ENCODE measurements around the gene EEFSEC. TPM values are rescaled to one million over a fixed set of nuclear protein-coding genes. Genes with fewer than 3 reads are reported as not detected.

Gene EEFSEC
- total and polyA plus RNA-seq, 8 donors = 5.9 to 9.8 (median 7.4) TPM

DNA sequence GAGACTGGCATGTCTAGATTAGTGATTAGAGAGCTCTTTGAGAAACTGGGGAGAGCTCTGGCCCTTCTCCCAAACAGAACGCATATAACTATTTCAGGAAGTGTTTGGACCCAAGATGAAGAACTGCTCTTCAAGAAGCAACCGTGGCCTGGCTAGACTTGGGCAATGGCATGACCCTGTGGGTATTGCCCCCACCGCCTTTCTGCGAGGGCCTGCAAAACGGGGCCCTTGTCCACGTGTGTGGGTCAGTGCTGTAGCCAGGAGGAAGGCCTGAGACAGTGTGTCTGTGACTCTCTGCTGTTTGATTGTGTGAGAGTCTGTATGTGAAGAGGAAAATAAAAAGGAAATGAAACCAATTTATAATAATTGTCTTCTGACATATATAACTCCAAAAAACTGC is 42.5 kb downstream of the EEFSEC start:
- Histone ChIP-seq H3K9me3 (no peaks in the 10 kb centered on the region), H3K4me3 (no peak overlapping the region), H3K4me1 (no peaks in the 10 kb centered on the region), H3K36me3 (no peaks in the 10 kb centered on the region), H3K27me3 (no peaks in the 10 kb centered on the region), H3K27ac (no peak overlapping the region)
- FAIRE-seq (no peak), DNase-seq (no peak), ATAC-seq (no peak)
- intact Hi-C loops (cut with DNase I) = no loop called here
- TF ChIP-seq, protein P1, sequence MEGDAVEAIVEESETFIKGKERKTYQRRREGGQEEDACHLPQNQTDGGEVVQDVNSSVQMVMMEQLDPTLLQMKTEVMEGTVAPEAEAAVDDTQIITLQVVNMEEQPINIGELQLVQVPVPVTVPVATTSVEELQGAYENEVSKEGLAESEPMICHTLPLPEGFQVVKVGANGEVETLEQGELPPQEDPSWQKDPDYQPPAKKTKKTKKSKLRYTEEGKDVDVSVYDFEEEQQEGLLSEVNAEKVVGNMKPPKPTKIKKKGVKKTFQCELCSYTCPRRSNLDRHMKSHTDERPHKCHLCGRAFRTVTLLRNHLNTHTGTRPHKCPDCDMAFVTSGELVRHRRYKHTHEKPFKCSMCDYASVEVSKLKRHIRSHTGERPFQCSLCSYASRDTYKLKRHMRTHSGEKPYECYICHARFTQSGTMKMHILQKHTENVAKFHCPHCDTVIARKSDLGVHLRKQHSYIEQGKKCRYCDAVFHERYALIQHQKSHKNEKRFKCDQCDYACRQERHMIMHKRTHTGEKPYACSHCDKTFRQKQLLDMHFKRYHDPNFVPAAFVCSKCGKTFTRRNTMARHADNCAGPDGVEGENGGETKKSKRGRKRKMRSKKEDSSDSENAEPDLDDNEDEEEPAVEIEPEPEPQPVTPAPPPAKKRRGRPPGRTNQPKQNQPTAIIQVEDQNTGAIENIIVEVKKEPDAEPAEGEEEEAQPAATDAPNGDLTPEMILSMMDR (IDR thresholded peaks at IDR 0.05) = no peak
- 77 to 85% methylated on average over 6 of the region's 6 CpGs for WGBS, 2 donors

GRCh38 chr3:128196647-128197046 is 43.4 kb downstream of the EEFSEC start:
- FAIRE-seq (no peak), DNase-seq (no peak), ATAC-seq (no peak)
- Histone ChIP-seq H3K36me3 (no peaks in the 10 kb centered on the region), H3K27me3 (no peaks in the 10 kb centered on the region), H3K4me1 (no peaks in the 10 kb centered on the region), H3K4me3 (no peak overlapping the region), H3K9me3 (no peaks in the 10 kb centered on the region), H3K27ac (no peak overlapping the region)
- WGBS, 2 donors = 65 to 78% methylated on average over 4 of the region's 4 CpGs
- TF ChIP-seq, protein P1 (IDR thresholded peaks at IDR 0.05) = no peak
- intact Hi-C loops (cut with DNase I) = no loop called here

GRCh38 chr3:128197855-128198254 is 44.6 kb downstream of the EEFSEC start:
- FAIRE-seq (no peak), ATAC-seq (peak in 2 of 4 donors; percentile 32), DNase-seq (no peak)
- Histone ChIP-seq H3K4me3 (no peak overlapping the region), H3K4me1 (no peaks in the 10 kb centered on the region), H3K27ac (no peak overlapping the region), H3K27me3 (no peaks in the 10 kb centered on the region), H3K9me3 (no peaks in the 10 kb centered on the region), H3K36me3 (no peaks in the 10 kb centered on the region)
- TF ChIP-seq, protein P1 (IDR thresholded peaks at IDR 0.05) = no peak
- intact Hi-C loops (cut with DNase I) = no loop called here
- 60 to 63% methylated on average over 7 of the region's 7 CpGs for WGBS, 2 donors

GRCh38 chr3:128198313-128198712 is 45.0 kb downstream of the EEFSEC start:
- Histone ChIP-seq H3K9me3 (no peaks in the 10 kb centered on the region), H3K27ac (no peak overlapping the region), H3K36me3 (no peaks in the 10 kb centered on the region), H3K4me1 (peaks cover 0 to under 1% (median 0%) of the 10 kb centered on the region in 3 donors), H3K4me3 (no peak overlapping the region), H3K27me3 (no peaks in the 10 kb centered on the region)
- TF ChIP-seq, protein P1 (IDR thresholded peaks at IDR 0.05) = no peak
- intact Hi-C loops (cut with DNase I) = no loop called here
- DNase-seq (no peak), ATAC-seq (no peak), FAIRE-seq (no peak)
- WGBS, 2 donors = 93 to 96% methylated on average over 1 of the region's 1 CpG

DNA sequence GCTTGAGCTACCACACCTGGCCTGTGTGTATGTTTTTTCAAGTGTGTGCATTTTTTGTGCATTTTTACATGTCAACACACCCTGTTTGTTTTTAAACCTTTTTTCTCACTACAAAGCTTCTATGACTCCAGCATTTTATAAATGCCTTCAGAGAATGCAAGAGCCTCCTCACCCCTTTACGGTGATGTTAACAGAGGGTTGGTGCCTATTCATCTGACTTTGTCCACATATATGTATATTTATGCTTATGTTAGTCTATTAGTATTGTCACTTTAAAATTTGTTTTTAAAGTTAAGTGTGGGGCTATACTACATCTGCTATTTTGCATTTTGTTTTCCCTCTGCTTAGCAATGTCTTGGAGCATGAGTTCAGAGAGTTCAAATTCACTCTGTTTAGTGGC is 45.8 kb downstream of the EEFSEC start:
- Histone ChIP-seq H3K36me3 (no peaks in the 10 kb centered on the region), H3K9me3 (no peaks in the 10 kb centered on the region), H3K4me3 (no peak overlapping the region), H3K27me3 (no peaks in the 10 kb centered on the region), H3K27ac (no peak overlapping the region), H3K4me1 (peaks cover 0 to 7% (median 0%) of the 10 kb centered on the region in 3 donors)
- FAIRE-seq (no peak), DNase-seq (no peak), ATAC-seq (no peak)
- TF ChIP-seq, protein P1 (IDR thresholded peaks at IDR 0.05) = no peak
- intact Hi-C loops (cut with DNase I) = no loop called here
- 96 to 99% methylated on average over 1 of the region's 1 CpG for WGBS, 2 donors

Data from pancreas (tissue), 10 donors.